ENCODE results near the gene MRPL23.

- no peak for TF ChIP-seq CTCF (IDR thresholded peaks at IDR 0.05; ENCODE audit: poor library complexity)
- TF ChIP-seq EZH2 (IDR thresholded peaks at IDR 0.05; ENCODE audit: borderline replicate concordance), result no peak
Observed at GRCh38 chr11:1932105-1932480, 15.0 kb upstream of the MRPL23 start.

Measured in hepatocyte (in vitro differentiated cells).